H1 (cell line): ENCODE data around the gene NID1. TPM values are rescaled to one million over a fixed set of nuclear protein-coding genes. Genes with fewer than 3 reads are reported as not detected.

Experiments
- CTCF ChIA-PET: fragments of 300-600 bp; sonication (Branson Sonifier 250); formaldehyde crosslinking; loops from one replicate; lab custom pipeline; 2021; ENCODE audit not compliant: partially characterized antibody; lab: Charles Lee
- POLR2A ChIA-PET: fragments of 300-600 bp; sonication (Branson Sonifier 250); formaldehyde crosslinking; loops from one replicate; lab custom pipeline; 2021; ENCODE audit warnings: inconsistent platforms; ENCODE audit not compliant: partially characterized antibody; lab: Charles Lee
- DNase-seq, 2 experiments: peaks; one replicate each; pipeline versions ENCODE4 v3.0.0 to v3.0.0-alpha.2; 2010 to 2022; ENCODE audit warnings: low spot score in 2 of 2, low read depth in 1 of 2, mixed read lengths in 1 of 2
- FAIRE-seq: peaks from 2 replicates; lab custom pipeline; 2011; peaks lifted over from hg19 to GRCh38; lab: Jason Lieb, UNC
- H2AFZ ChIP-seq: 2 replicates; pipeline ENCODE4 v1.8.1; 2012; ENCODE audit warnings: low read length, inconsistent platforms
- H2AK5ac ChIP-seq: 2 replicates; pipeline ENCODE4 v1.6.1; 2013; ENCODE audit warnings: low read depth, low read length
- H2BK120ac ChIP-seq: replicated peaks from 2 replicates; pipeline ENCODE3; 2013; ENCODE audit warnings: low read depth, low read length, inconsistent platforms
- H2BK12ac ChIP-seq: 2 replicates; pipeline ENCODE4 v1.6.1; 2013; ENCODE audit warnings: low read depth, low read length
- H2BK15ac ChIP-seq: 2 replicates; pipeline ENCODE4 v1.6.1; 2013; ENCODE audit warnings: low read length
- H2BK20ac ChIP-seq: 2 replicates; pipeline ENCODE4 v1.6.1; 2013; ENCODE audit warnings: low read length
- H2BK5ac ChIP-seq: 2 replicates; pipeline ENCODE4 v1.6.1; 2013; ENCODE audit warnings: low read depth, low read length
- H3K14ac ChIP-seq: 2 replicates; pipeline ENCODE4 v1.6.1; 2013; ENCODE audit warnings: inconsistent platforms; ENCODE audit not compliant: insufficient read length
- H3K18ac ChIP-seq: 2 replicates; pipeline ENCODE4 v1.6.1; 2013; ENCODE audit warnings: low read length; ENCODE audit errors: extremely low read depth
- H3K23ac ChIP-seq: 2 replicates; pipeline ENCODE4 v1.6.1; 2013; ENCODE audit warnings: inconsistent platforms; ENCODE audit not compliant: insufficient read length
- H3K23me2 ChIP-seq: 2 replicates; pipeline ENCODE4 v1.6.1; 2013; ENCODE audit warnings: low read depth, low read length
- H3K27ac ChIP-seq: 2 replicates; pipeline ENCODE4 v1.6.1; 2011; ENCODE audit warnings: low read depth, low read length, inconsistent platforms
- H3K27me3 ChIP-seq, 4 experiments: replicated peaks in 1 of 4; 1 replicate in 1 of 4; 2 replicates in 3 of 4; pipeline versions ENCODE4 v1.6.1 to v1.8.1; 2011 to 2013; ENCODE audit warnings: low read length in 3 of 4, mild to moderate bottlenecking in 3 of 4, inconsistent platforms in 2 of 4, mixed read lengths in 2 of 4, moderate library complexity in 1 of 4; ENCODE audit not compliant: control insufficient read depth in 3 of 4, insufficient read depth in 3 of 4; ENCODE audit errors: extremely low read depth in 1 of 4
- H3K36me3 ChIP-seq, 4 experiments: 2 replicates each; pipeline versions ENCODE4 v1.6.1 to v1.8.1; 2011 to 2013; ENCODE audit warnings: mild to moderate bottlenecking in 4 of 4, low read length in 3 of 4, moderate library complexity in 2 of 4, control low read depth in 1 of 4, inconsistent platforms in 1 of 4; ENCODE audit not compliant: insufficient read depth in 4 of 4, control insufficient read depth in 2 of 4
- H3K4ac ChIP-seq: replicated peaks from 2 replicates; pipeline ENCODE3; 2013; ENCODE audit warnings: low read length, low read depth, mixed read lengths, inconsistent platforms; ENCODE audit not compliant: insufficient read length
- H3K4me1 ChIP-seq, 4 experiments: replicated peaks in 1 of 4; 1 replicate in 1 of 4; 2 replicates in 3 of 4; pipeline versions ENCODE4 v1.6.1 to v1.8.1; 2011 to 2013; ENCODE audit warnings: low read length in 3 of 4, inconsistent platforms in 2 of 4, mixed read lengths in 1 of 4; ENCODE audit not compliant: insufficient read depth in 4 of 4, control insufficient read depth in 3 of 4
- H3K4me2 ChIP-seq, 2 experiments: 2 replicates each; pipeline versions ENCODE4 v1.6.1 to v1.8.1; 2011 to 2013; ENCODE audit warnings: low read depth in 2 of 2, low read length in 2 of 2, control low read depth in 1 of 2, inconsistent platforms in 1 of 2, mild to moderate bottlenecking in 1 of 2; ENCODE audit not compliant: insufficient read depth in 1 of 2
- H3K4me3 ChIP-seq, 4 experiments: fragments of 200-600, 300-600 bp in 1 of 4; sonication (generic), shearing (Covaris generic), sonication (Bioruptor Twin) in 1 of 4; 2 replicates each; pipeline versions ENCODE4 v1.5.1 to v1.8.1; 2011 to 2016; ENCODE audit warnings: low read length in 4 of 4, low read depth in 3 of 4, control low read depth in 2 of 4, inconsistent platforms in 2 of 4, mild to moderate bottlenecking in 2 of 4, mixed read lengths in 1 of 4, moderate library complexity in 1 of 4; ENCODE audit not compliant: insufficient read depth in 2 of 4; ENCODE audit errors: extremely low read depth in 1 of 4
- H3K56ac ChIP-seq: replicated peaks from 2 replicates; pipeline ENCODE3; 2013; ENCODE audit warnings: low read depth, mild to moderate bottlenecking, mixed read lengths, low read length, inconsistent platforms; ENCODE audit not compliant: insufficient read length
- H3K79me1 ChIP-seq: 2 replicates; pipeline ENCODE4 v1.6.1; 2013; ENCODE audit warnings: low read depth, low read length, control low read depth
- H3K79me2 ChIP-seq, 2 experiments: 2 replicates each; pipeline versions ENCODE4 v1.6.1 to v1.8.1; 2012 to 2013; ENCODE audit warnings: low read length in 2 of 2, mild to moderate bottlenecking in 2 of 2, inconsistent platforms in 1 of 2; ENCODE audit not compliant: insufficient read depth in 2 of 2, control insufficient read depth in 1 of 2
- H3K9ac ChIP-seq, 4 experiments: replicated peaks in 1 of 4; 1 replicate in 1 of 4; 2 replicates in 3 of 4; pipeline versions ENCODE4 v1.6.1 to v1.8.1; 2011 to 2013; ENCODE audit warnings: low read depth in 3 of 4, low read length in 3 of 4, control low read depth in 2 of 4, mild to moderate bottlenecking in 2 of 4, moderate library complexity in 2 of 4, inconsistent platforms in 1 of 4; ENCODE audit errors: extremely low read depth in 1 of 4
- H3K9me3 ChIP-seq, 2 experiments: 2 replicates each; pipeline versions ENCODE4 v1.6.1 to v1.8.1; 2012 to 2013; ENCODE audit warnings: mild to moderate bottlenecking in 2 of 2, moderate library complexity in 2 of 2, control low read depth in 1 of 2, inconsistent platforms in 1 of 2, low read depth in 1 of 2, low read length in 1 of 2, mixed read lengths in 1 of 2; ENCODE audit not compliant: insufficient read depth in 2 of 2
- H4K20me1 ChIP-seq, 2 experiments: replicated peaks in 1 of 2; 2 replicates each; pipeline versions ENCODE3 to v1.8.1; 2011 to 2013; ENCODE audit warnings: inconsistent platforms in 2 of 2, low read length in 2 of 2, mild to moderate bottlenecking in 1 of 2; ENCODE audit not compliant: insufficient read depth in 2 of 2, control insufficient read depth in 1 of 2
- H4K5ac ChIP-seq: 2 replicates; pipeline ENCODE4 v1.6.1; 2013; ENCODE audit warnings: low read length, low read depth, mixed read lengths, inconsistent platforms; ENCODE audit not compliant: insufficient read length
- H4K8ac ChIP-seq: 2 replicates; pipeline ENCODE4 v1.8.0; 2013; ENCODE audit warnings: mild to moderate bottlenecking, moderate library complexity, low read length, inconsistent platforms; ENCODE audit not compliant: insufficient read depth; ENCODE audit errors: extremely low read depth
- H4K91ac ChIP-seq: replicated peaks from 2 replicates; pipeline ENCODE3; 2013; ENCODE audit warnings: low read length, mixed read lengths, inconsistent platforms; ENCODE audit not compliant: insufficient read length
- GABPA ChIP-seq: IDR thresholded peaks from 2 replicates; pipeline ENCODE4 v1.6.1; 2011; ENCODE audit warnings: mild to moderate bottlenecking, low read length, moderate library complexity, borderline replicate concordance; ENCODE audit not compliant: insufficient read depth
- RBBP5 ChIP-seq: IDR thresholded peaks from 2 replicates; pipeline ENCODE4 v1.7.1; 2012; ENCODE audit warnings: low read depth, mild to moderate bottlenecking, inconsistent platforms, low read length, moderate library complexity, borderline replicate concordance
- WGBS, 2 experiments: shearing (Covaris generic) in 1 of 2; methylation state at CpG; one replicate each; pipeline versions ENCODE4 v1.1.6 to v1.1.7; 2013 to 2015; ENCODE audit warnings: low lambda C conversion rate in 2 of 2, mixed read lengths in 2 of 2, inconsistent platforms in 1 of 2, low coverage in 1 of 2, missing lambda C conversion rate in 1 of 2; ENCODE audit not compliant: insufficient replicate concordance in 2 of 2, insufficient coverage in 1 of 2, insufficient read length in 1 of 2; ENCODE audit errors: extremely low coverage in 1 of 2, missing lambda C conversion rate in 1 of 2; 5-methylcytosine and 5-hydroxymethylcytosine counted together
- polyA plus RNA-seq, 7 experiments: library from polyadenylated mRNA; depleted of rRNA in 3 of 7; stranded (reverse) in 5 of 7; unstranded in 2 of 7; fragments of >200 nt in 5 of 7; fragments of 200-250 nt in 2 of 7; gene quantifications; 1 replicate in 5 of 7; 2 replicates in 1 of 7; 4 replicates in 1 of 7; pipeline versions ENCODE4 v1.2.1 to v1.2.3, GENCODE V29; 2011 to 2013; ENCODE audit warnings: missing spikeins in 2 of 7, mixed read lengths in 2 of 7
- total RNA-seq: library from RNA; stranded (reverse); fragmentation: NEBNext Ultra II Directional; extraction: Animal tissue kit (Norgen Biotek cat#: 25700); gene quantifications from 2 replicates; pipeline ENCODE4 v1.2.1, GENCODE V29; 2021
- TF ChIP-seq, protein P1 (sequence below): IDR thresholded peaks from 2 replicates; pipeline ENCODE4 v1.6.1; 2011; ENCODE audit warnings: low read depth, mild to moderate bottlenecking, low read length; ENCODE audit not compliant: insufficient read depth

NID1 gene
- total and polyA plus RNA-seq, 2 of the 8 experiments (the other 6 are each of a cell fraction or from before 2014, with no cell fraction given): 20.9 to 25.4 TPM

DNA sequence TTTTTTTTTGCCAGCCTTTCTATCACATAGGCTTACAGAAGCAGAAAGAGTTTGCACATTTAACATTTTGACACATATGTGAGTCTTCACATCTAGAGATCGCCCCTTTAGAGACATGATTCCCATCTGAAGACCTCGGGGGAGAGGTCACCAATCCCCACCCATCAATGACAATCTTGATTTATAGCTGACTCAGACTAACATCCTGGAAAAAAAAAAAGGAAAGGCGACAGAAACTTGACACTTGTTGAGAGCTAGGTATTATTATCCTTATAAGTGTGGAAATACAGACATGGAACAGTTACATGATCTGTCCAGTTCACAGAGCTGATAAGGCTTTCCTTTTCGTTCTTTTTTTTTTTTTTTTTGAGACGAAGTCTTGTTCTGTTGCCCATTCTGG lies 28.0 kb upstream of the NID1 start:
- Histone ChIP-seq H2BK120ac (no peak overlapping the region), H2AFZ (no peak overlapping the region), H3K4me1 (peaks cover 0 to 1% (median 0%) of the 10 kb centered on the region in 4 experiments; a peak in 2 of 7 replicates), H3K14ac (no peak overlapping the region), H2BK5ac (no peak overlapping the region), H3K79me2 (no peaks in the 10 kb centered on the region), H3K23ac (no peak overlapping the region), H2BK20ac (no peak overlapping the region), H3K27me3 (no peaks in the 10 kb centered on the region), H3K4me3 (no peak overlapping the region), H3K4me2 (no peak overlapping the region), H2AK5ac (no peak overlapping the region), H3K18ac (no peak overlapping the region), H4K20me1 (no peaks in the 10 kb centered on the region), H4K91ac (no peak overlapping the region), H3K4ac (no peak overlapping the region), H3K9me3 (peaks cover 0 to 2% of the 10 kb centered on the region in 2 experiments; a peak in 1 of 4 replicates), H3K56ac (no peak overlapping the region), H4K8ac (no peak overlapping the region), H2BK12ac (no peak overlapping the region), H3K27ac (no peak overlapping the region), H3K36me3 (no peaks in the 10 kb centered on the region), H4K5ac (no peak overlapping the region), H3K23me2 (no peaks in the 10 kb centered on the region), H2BK15ac (no peak overlapping the region), H3K79me1 (no peaks in the 10 kb centered on the region), H3K9ac (no peak overlapping the region)
- DNase-seq (no peak), FAIRE-seq (no peak)
- CTCF ChIA-PET: interaction anchor here (0.6 to 1.9 kb wide), 2 partner anchors 10 to 67 kb away, joined by 3 to 6 read pairs; no protein-coding TSS in a partner anchor
- POLR2A ChIA-PET: no interaction called here
- TF ChIP-seq GABPA (no peak), RBBP5 (no peak)
- TF ChIP-seq, protein P1, sequence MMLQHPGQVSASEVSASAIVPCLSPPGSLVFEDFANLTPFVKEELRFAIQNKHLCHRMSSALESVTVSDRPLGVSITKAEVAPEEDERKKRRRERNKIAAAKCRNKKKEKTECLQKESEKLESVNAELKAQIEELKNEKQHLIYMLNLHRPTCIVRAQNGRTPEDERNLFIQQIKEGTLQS: no peak
- 72% methylated on average over 5 of the region's 5 CpGs; no CpG with 5 or more reads in 1 of the 2 experiments for WGBS, 2 experiments
